Trophoblast cell (in vitro differentiated cells and primary cell): ENCODE data around the gene FUCA1.
A peak's percentile ranks its signal among the peaks of the same experiment; 100 is the strongest.

Experiments
- DNase-seq, 2 donors: peaks; one replicate each; pipeline ENCODE4 v3.0.0-alpha.2; 2016
- H2AFZ ChIP-seq: 2 replicates; pipeline ENCODE4 v1.6.1; 2013; ENCODE audit warnings: low read length, moderate library complexity, mild to moderate bottlenecking; ENCODE audit not compliant: insufficient read depth, poor library complexity
- H2AK5ac ChIP-seq: 2 replicates; pipeline ENCODE4 v1.6.1; 2013; ENCODE audit warnings: mild to moderate bottlenecking, low read length
- H2BK120ac ChIP-seq: 2 replicates; pipeline ENCODE4 v1.6.1; 2013; ENCODE audit warnings: low read length, mild to moderate bottlenecking, moderate library complexity; ENCODE audit not compliant: insufficient read depth, poor library complexity
- H2BK12ac ChIP-seq: 2 replicates; pipeline ENCODE4 v1.6.1; 2013; ENCODE audit warnings: mild to moderate bottlenecking, low read length, moderate library complexity
- H2BK5ac ChIP-seq: 2 replicates; pipeline ENCODE4 v1.6.1; 2013; ENCODE audit warnings: low read length, low read depth, moderate library complexity, mild to moderate bottlenecking; ENCODE audit not compliant: poor library complexity
- H3K14ac ChIP-seq: 2 replicates; pipeline ENCODE4 v1.6.1; 2013; ENCODE audit warnings: mild to moderate bottlenecking, low read length
- H3K18ac ChIP-seq: 2 replicates; pipeline ENCODE4 v1.6.1; 2013; ENCODE audit warnings: mild to moderate bottlenecking, low read length
- H3K23ac ChIP-seq: 2 replicates; pipeline ENCODE4 v1.6.1; 2013; ENCODE audit warnings: low read length
- H3K27ac ChIP-seq: 2 replicates; pipeline ENCODE4 v1.5.1; 2013; ENCODE audit warnings: low read depth, mild to moderate bottlenecking, inconsistent platforms, low read length, moderate library complexity
- H3K27me3 ChIP-seq: 2 replicates; pipeline ENCODE4 v1.6.1; 2013; ENCODE audit warnings: inconsistent platforms, mild to moderate bottlenecking, low read length, moderate library complexity; ENCODE audit not compliant: insufficient read depth
- H3K36me3 ChIP-seq, 2 experiments: 1 replicate in 1 of 2; 2 replicates in 1 of 2; pipeline ENCODE4 v1.6.1; 2013; ENCODE audit warnings: low read length in 2 of 2, mild to moderate bottlenecking in 2 of 2, moderate library complexity in 1 of 2; ENCODE audit not compliant: insufficient read depth in 2 of 2, control insufficient read depth in 1 of 2
- H3K4ac ChIP-seq: 2 replicates; pipeline ENCODE4 v1.6.1; 2013; ENCODE audit warnings: low read depth, mild to moderate bottlenecking, low read length, moderate library complexity
- H3K4me1 ChIP-seq, 2 experiments: 1 replicate in 1 of 2; 2 replicates in 1 of 2; pipeline ENCODE4 v1.6.1; 2013; ENCODE audit warnings: low read length in 2 of 2, mild to moderate bottlenecking in 2 of 2, moderate library complexity in 1 of 2; ENCODE audit not compliant: insufficient read depth in 2 of 2, control insufficient read depth in 1 of 2
- H3K4me2 ChIP-seq: 2 replicates; pipeline ENCODE4 v1.6.1; 2013; ENCODE audit warnings: inconsistent platforms, mild to moderate bottlenecking, low read length, moderate library complexity
- H3K4me3 ChIP-seq: 2 replicates; pipeline ENCODE4 v1.5.1; 2013; ENCODE audit warnings: mild to moderate bottlenecking, low read depth, low read length, inconsistent platforms
- H3K79me1 ChIP-seq: one replicate; pipeline ENCODE4 v1.6.1; 2013; ENCODE audit warnings: low read length
- H3K79me2 ChIP-seq: 2 replicates; pipeline ENCODE4 v1.6.1; 2013; ENCODE audit warnings: low read length, mild to moderate bottlenecking; ENCODE audit not compliant: control insufficient read depth, insufficient read depth, poor library complexity
- H3K9ac ChIP-seq: 2 replicates; pipeline ENCODE4 v1.6.1; 2013; ENCODE audit warnings: mild to moderate bottlenecking, low read length
- H3K9me3 ChIP-seq: 2 replicates; pipeline ENCODE4 v1.6.1; 2013; ENCODE audit warnings: low read depth, mild to moderate bottlenecking, control low read depth, inconsistent platforms, low read length; ENCODE audit not compliant: insufficient read depth
- H4K12ac ChIP-seq: 2 replicates; pipeline ENCODE4 v1.6.1; 2013; ENCODE audit warnings: low read depth, mild to moderate bottlenecking, low read length, moderate library complexity
- H4K8ac ChIP-seq: 2 replicates; pipeline ENCODE4 v1.6.1; 2013; ENCODE audit warnings: low read depth, mild to moderate bottlenecking, low read length, moderate library complexity
- H4K91ac ChIP-seq: one replicate; pipeline ENCODE4 v1.6.1; 2013; ENCODE audit warnings: low read depth, mild to moderate bottlenecking, low read length, moderate library complexity
- WGBS: extraction: QIAGEN DNeasy Blood & Tissue Kit; methylation state at CpG from one replicate; pipeline ENCODE4 v1.1.7; 2013; ENCODE audit warnings: missing lambda C conversion rate; ENCODE audit not compliant: insufficient read length, insufficient coverage; ENCODE audit errors: extremely low coverage; 5-methylcytosine and 5-hydroxymethylcytosine counted together

Gene FUCA1

GRCh38 chr1:23798662-23799142, 69.4 kb downstream of the FUCA1 start:
- H2BK12ac ChIP-seq = no peak overlapping the region
- peak overlapping the region; percentile 26 for H3K18ac ChIP-seq
- peaks cover 7 to 16% of the 10 kb centered on the region in 2 experiments for H3K4me1 ChIP-seq
- H3K9me3 ChIP-seq = no peaks in the 10 kb centered on the region
- H3K79me2 ChIP-seq = peaks cover 7% of the 10 kb centered on the region
- peak overlapping the region; percentile 80 for H3K27ac ChIP-seq
- no peak overlapping the region for H2BK120ac ChIP-seq
- H2AFZ ChIP-seq = no peak overlapping the region
- H2BK5ac ChIP-seq = no peak overlapping the region
- H3K36me3 ChIP-seq = peaks cover 49 to 50% of the 10 kb centered on the region in 2 experiments
- peaks cover 14% of the 10 kb centered on the region for H3K79me1 ChIP-seq
- peak overlapping the region; percentile 37 for H4K12ac ChIP-seq
- peak overlapping the region; percentile 21 for H4K91ac ChIP-seq
- H4K8ac ChIP-seq = no peak overlapping the region
- H3K4me3 ChIP-seq = no peak overlapping the region
- no peak for DNase-seq
- WGBS = no CpG with 5 or more reads among the region's 12 CpGs
- H3K27me3 ChIP-seq = no peaks in the 10 kb centered on the region
- H3K9ac ChIP-seq = no peak overlapping the region
- peak overlapping the region; percentile 96 for H3K4me2 ChIP-seq
- H3K4ac ChIP-seq = peak overlapping the region; percentile 10
- peak overlapping the region; percentile 7 for H3K14ac ChIP-seq
- peak overlapping the region; percentile 32 for H2AK5ac ChIP-seq
- no peak overlapping the region for H3K23ac ChIP-seq

GRCh38 chr1:23797478-23798448, 70.3 kb downstream of the FUCA1 start:
- Histone ChIP-seq H3K9ac (no peak overlapping the region), H2AFZ (no peak overlapping the region), H3K27ac (no peak overlapping the region), H3K14ac (no peak overlapping the region), H3K4ac (no peak overlapping the region), H4K91ac (no peak overlapping the region), H3K9me3 (no peaks in the 10 kb centered on the region), H3K27me3 (no peaks in the 10 kb centered on the region), H3K23ac (no peak overlapping the region), H2AK5ac (no peak overlapping the region), H2BK12ac (no peak overlapping the region), H3K4me2 (no peak overlapping the region), H3K36me3 (peaks cover 57 to 58% of the 10 kb centered on the region in 2 experiments), H4K8ac (no peak overlapping the region), H2BK5ac (no peak overlapping the region), H3K79me1 (peaks cover 14% of the 10 kb centered on the region), H3K4me1 (peaks cover 7 to 16% of the 10 kb centered on the region in 2 experiments), H2BK120ac (no peak overlapping the region), H3K18ac (no peak overlapping the region), H4K12ac (no peak overlapping the region), H3K4me3 (no peak overlapping the region), H3K79me2 (peaks cover 7% of the 10 kb centered on the region)
- DNase-seq = no peak
- WGBS = no CpG with 5 or more reads among the region's 20 CpGs

- Histone ChIP-seq H3K4me3 (no peak overlapping the region), H2BK5ac (no peak overlapping the region), H2BK12ac (no peak overlapping the region), H3K23ac (no peak overlapping the region), H4K12ac (no peak overlapping the region), H3K27me3 (no peaks in the 10 kb centered on the region), H3K27ac (no peak overlapping the region), H3K4me1 (peaks cover 13 to 23% of the 10 kb centered on the region in 2 experiments), H2BK120ac (no peak overlapping the region), H3K18ac (no peak overlapping the region), H3K36me3 (peaks cover 61% of the 10 kb centered on the region in 2 experiments), H3K14ac (no peak overlapping the region), H2AFZ (no peak overlapping the region), H3K79me2 (peaks cover 14% of the 10 kb centered on the region), H4K8ac (no peak overlapping the region), H3K9ac (no peak overlapping the region), H3K4ac (no peak overlapping the region), H3K79me1 (peaks cover 14% of the 10 kb centered on the region), H4K91ac (no peak overlapping the region), H2AK5ac (no peak overlapping the region), H3K9me3 (no peaks in the 10 kb centered on the region), H3K4me2 (no peak overlapping the region)
- DNase-seq = peak in 1 of 2 donors; percentile 30
- WGBS = no CpG with 5 or more reads among the region's 17 CpGs
These were observed 71.4 kb downstream of the FUCA1 start for GRCh38 chr1:23796466-23797271.

GRCh38 chr1:23795676-23796465, 72.2 kb downstream of the FUCA1 start:
- Histone ChIP-seq H3K4me2 (no peak overlapping the region), H3K27ac (no peak overlapping the region), H4K8ac (no peak overlapping the region), H2BK12ac (no peak overlapping the region), H2BK5ac (no peak overlapping the region), H3K4me3 (peak overlapping the region; percentile 10), H3K36me3 (peaks cover 61% of the 10 kb centered on the region in 2 experiments), H3K9me3 (no peaks in the 10 kb centered on the region), H4K91ac (no peak overlapping the region), H3K14ac (no peak overlapping the region), H2BK120ac (no peak overlapping the region), H3K4me1 (peaks cover 13 to 18% of the 10 kb centered on the region in 2 experiments), H3K18ac (no peak overlapping the region), H3K4ac (no peak overlapping the region), H3K23ac (no peak overlapping the region), H3K79me1 (peaks cover 16% of the 10 kb centered on the region), H3K27me3 (no peaks in the 10 kb centered on the region), H2AK5ac (no peak overlapping the region), H3K79me2 (peaks cover 19% of the 10 kb centered on the region), H3K9ac (no peak overlapping the region), H2AFZ (no peak overlapping the region), H4K12ac (no peak overlapping the region)
- no peak for DNase-seq
- no CpG with 5 or more reads among the region's 16 CpGs for WGBS
